Stimulated activated CD4-positive, alpha-beta T cell treated with anti-CD3 and anti-CD28 coated beads, Interleukin-1b, Interleukin-23, amount 100 ng/mL, for 4 hours (primary cell): Measurements from ENCODE around the gene JMJD6.
"Not testable (repeated sequence)": the region's sequence is repeated elsewhere in the genome, so short reads cannot be mapped to it uniquely, and the experiment has no call there.

Experiments used
- DNase-seq, 2 donors: peaks; one replicate each; pipeline ENCODE4 v3.0.0-alpha.2; 2020; ENCODE audit warnings: low read depth in 2 of 2

Gene JMJD6

DNA sequence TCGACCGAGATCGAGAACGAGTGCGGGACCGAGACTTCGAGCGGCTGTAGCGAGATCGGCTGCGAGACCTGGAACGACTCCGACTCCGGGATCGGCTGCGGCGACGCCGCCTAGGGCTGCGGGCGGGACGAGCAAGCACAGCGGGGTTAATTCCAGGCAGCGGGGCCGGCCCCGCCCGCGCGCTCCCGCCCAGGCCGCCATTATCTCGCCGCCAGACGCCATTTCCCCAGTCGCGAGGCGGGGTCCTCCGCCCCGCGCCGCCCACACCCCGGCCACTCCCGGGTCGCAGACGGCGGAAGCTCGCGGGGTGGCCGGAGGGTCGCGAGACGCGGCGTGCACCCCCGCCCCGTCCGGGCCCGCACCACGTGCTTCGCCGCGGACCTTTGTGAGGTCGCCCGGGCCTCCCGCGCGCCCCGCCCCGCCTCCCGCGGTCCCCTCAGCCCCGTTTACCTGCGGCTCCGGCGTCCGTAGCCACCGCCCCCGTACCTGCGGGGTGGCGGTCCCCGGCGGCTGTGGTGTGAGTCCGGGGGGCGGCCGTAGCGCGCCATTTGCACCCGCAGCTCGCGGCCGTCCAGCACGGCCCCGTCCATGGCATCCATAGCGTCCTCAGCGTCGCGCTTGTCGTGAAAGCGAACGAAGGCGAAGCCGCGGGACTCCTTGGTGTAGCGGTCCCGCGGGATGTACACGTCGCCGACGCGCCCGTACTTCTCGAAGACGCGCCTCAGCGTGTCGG lies 10.1 kb upstream of the JMJD6 start:
- peak; percentile 54 to 62 for DNase-seq

DNA sequence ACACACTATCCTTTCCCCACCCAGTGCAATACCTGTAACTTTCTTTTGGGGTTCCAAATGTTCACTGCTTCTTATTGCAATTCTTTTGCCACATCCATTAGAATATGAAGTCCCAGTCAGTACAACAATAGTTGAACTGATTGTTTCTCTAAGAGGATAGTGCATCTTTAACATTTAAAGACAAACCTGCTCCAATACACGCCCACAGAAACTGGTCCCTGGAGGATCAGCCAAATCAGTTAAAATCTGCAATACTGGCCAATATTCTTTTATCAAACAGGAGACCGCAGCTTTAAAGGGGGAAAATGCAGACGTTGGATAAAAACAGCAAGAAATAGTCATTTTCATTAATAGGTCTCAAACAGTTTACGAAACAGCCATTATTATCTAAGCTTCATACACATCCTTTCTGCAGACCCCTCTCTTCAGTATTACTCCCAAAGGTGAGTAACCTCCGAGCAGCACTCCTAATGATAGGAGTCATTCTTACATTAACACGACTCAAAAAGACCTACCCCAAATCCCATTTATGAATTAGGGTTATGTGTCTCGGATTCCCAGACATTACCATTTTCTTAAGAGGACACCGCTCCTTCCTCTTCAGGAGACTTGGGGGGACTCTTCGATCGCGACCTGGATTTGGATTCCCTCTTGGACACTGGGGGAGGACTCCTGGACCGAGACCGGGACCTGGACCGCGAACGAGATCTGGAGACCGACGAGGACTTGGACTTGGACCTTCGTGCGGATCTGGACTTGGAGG lies 9.4 kb upstream of the JMJD6 start:
- DNase-seq = no peak

DNA sequence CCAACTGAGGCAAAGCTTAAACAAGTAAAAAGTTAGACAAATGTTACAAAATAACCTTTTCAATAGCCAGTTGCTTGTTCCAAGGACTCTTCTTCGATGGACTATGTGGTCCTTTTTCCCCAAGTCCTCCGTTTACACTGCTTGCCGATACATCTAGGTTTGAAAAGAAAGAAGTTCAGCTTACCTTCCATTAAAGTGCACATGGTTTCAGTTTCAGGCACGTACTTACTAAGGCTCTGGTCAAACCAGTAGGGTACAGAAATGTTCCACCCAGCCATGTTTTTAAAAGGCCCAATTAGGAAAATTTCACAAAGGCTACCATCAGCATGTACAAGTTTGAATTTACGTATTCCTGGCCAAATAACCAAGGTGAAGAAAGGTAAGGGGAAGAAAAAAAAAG lies 8.6 kb upstream of the JMJD6 start:
- DNase-seq = no peak

DNA sequence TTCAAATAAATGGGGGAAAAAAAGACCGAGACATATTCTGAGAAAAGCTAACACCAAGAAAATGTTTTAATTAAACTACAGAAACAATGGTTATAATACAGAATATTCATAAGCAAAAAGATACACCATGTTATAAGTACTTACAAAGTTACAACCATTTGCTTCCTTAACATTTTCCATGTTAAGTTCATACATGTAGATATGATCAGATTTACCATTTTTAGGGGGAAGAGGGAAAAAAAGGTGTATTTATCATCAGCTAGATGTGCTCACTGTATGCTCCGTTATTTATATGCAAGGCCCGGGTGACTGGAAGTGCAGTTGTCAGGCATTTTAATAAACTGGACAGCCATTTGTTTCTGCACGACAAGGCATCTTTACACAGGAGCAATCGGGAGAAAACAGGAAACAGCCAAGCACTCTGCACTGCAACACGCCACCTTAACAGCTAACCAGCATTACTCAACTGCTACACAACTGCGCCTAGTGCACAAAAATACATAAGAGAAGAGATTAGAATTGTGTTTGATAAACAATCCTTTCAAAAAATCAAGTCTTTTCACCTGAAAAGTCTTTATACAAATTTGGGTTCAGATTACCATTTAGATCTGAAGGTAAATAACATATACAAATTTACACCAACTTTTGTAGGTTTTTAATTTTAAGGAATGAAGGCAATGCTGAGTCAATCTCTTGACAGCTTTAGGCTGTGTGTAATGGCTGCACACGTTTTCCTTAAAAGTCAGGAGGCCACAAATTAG lies 7.9 kb upstream of the JMJD6 start:
- no peak for DNase-seq

DNA sequence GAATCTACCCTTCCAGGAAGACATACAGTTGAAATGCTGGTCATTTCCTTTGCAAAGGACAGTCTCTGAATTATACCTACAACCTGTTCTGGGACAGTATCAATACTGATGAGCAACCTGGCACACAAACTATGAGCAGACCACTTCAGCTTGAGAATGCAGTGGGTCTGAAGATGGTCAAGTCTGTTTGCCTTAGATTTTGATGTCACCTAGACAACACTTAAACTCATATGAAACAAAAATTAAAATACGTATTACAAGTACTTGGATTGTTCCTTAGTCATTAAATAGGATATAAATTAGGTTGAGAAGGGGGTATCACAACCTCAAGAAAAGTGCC lies 7.2 kb upstream of the JMJD6 start:
- no peak for DNase-seq

DNA sequence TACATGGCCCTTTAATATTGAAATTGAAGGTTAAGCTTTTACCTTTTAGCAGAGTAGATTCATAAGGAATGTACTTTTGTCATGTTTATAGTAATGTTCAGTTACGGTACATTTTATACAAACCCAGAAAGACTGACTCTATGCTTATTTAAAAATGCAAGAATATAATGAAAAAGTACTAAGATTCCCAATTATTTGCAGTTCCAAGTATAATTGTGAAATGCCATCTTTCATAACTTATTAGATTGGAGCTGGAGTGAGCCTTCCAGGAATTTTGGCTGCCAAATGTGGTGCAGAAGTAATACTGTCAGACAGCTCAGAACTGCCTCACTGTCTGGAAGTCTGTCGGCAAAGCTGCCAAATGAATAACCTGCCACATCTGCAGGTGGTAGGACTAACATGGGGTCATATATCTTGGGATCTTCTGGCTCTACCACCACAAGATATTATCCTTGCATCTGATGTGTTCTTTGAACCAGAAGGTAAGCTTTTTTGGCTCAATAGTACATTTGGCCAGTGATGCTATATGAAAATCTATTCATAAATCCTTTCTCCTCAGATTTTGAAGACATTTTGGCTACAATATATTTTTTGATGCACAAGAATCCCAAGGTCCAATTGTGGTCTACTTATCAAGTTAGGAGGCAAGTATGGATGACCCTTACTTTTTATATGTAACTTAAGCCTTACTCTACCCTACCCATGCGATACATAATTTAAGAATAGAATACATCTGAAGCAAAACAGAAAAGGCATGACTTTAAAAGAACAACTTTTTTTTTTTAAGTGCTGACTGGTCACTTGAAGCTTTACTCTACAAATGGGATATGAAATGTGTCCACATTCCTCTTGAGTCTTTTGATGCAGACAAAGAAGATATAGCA lies 6.6 kb upstream of the JMJD6 start:
- no peak for DNase-seq

DNA sequence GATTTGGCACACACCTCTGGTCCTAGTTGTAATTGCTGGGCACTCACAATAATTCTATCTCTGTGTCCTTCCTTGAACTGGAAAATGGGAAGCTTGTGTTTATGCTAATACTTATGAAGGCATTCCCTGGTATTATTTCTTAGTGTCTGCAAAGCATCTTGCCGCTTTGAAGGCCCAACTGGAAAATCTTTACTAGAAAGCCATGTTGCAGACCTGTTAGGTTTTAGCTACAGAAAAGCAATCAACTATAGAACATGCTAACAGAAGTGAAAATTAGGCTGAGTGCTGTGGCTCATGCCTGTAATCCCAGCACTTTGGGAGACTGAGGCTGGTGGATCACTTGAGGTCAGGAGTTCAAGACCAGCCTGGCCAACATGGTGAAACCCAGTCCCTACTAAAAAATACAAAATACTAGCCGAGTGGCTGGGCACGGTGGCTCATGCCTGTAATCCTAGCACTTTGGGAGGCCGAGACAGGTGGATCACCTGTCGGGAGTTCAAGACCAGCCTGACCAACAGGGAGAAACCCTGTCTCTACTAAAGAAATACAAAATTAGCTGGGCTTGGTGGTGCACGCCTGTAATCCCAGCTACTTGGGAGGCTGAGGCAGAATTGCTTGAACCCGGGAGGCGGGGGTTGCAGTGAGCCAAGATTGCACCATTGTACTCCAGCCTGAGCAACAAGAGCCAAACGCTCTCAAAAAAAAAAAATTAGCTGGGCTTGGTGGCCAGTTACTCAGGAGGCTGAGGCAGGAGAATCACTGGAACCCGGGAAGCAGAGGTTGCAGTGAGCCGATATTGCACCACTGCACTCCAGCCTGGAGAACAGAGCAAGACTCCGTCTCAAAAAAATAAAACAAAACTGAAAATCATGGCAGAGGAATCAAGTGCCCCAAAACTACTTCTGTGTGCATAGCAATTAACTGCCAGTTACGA lies 5.7 kb upstream of the JMJD6 start:
- DNase-seq = not testable (repeated sequence)

DNA sequence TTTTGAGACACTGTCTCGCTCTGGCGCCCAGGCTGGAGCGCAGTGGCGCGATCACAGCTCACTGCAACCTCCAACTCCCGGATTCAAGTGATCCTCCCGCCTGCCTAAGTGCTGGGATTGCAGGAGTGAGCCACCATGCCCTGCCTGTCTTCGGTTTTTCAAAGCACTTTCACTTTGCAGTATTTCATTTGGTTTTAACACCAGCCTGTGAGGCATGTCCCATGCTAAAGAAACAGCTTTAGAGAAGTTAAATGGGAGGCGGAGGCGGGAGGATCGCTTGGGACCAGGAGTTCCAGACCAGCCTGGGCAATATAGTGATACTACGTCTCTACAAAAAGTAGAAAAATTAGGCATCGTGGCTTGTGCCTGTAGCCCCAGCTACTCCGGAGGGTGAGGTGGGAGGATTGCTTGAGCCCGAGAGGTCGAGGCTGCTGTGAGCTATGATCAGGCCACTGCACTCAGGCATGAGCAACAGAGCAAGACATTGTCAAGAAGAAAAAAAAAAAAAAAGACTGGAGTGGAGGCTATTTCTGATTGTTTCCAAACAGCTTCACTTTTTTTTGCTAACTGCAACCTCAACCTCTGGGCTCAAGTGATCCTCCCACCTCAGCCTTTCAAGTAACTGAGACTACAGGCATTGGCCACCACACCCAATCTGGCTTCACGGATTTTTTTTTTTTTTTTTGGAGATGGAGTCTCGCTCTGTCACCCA lies 1.5 kb upstream of the JMJD6 start:
- no peak for DNase-seq

DNA sequence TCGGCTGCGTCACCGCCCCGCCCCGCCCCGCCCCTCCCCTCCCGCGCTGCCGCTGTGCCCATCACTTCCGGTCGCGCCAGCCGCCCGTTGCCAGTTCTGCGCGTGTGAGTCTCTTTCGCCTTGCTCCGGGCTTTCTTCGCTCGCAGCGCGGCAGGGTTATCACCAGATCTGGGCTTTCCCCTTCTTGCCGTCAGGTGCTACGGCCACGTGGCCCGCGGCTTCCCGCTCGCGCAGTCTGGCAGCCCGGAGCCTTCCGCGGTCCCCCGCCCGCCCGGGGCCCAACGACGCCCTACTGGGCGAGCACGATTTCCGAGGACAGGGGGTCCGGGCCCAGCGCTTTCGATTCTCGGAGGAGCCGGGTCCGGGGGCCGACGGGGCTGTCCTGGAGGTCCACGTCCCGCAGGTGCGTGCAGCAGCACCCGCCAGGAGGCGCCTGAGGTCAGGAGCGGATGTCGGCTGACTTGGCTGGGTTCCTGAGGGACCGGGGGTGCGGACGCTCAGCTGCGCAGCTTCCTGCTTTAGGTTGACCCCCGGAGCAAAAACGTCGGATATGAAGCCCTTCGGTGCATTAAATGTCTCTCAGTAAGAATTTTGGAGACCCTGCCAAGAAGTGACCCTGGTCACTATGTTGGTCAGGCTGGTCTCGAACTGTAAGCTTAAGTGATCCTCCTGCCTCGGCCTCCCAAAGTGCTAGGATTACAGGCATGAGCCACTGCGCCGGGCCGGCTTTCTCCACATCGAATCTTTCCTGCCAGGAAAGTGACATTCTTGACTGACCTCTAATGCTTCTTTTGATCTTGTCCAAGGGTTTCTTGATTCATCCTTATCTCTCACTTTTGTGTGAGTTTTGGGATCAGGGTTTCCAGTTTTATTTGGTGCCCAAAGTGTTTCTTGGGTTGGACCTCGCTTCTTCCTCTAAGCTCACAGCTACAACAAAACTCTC lies 641 bp upstream of the JMJD6 start, which contains the start of gene METTL23:
Gene METTL23 (plus strand): TSS at position 64 of the 943 bp plus-strand sequence. CDS start 2,872 bp downstream, outside the sequence.
- DNase-seq = peak; percentile 64 to 72

DNA sequence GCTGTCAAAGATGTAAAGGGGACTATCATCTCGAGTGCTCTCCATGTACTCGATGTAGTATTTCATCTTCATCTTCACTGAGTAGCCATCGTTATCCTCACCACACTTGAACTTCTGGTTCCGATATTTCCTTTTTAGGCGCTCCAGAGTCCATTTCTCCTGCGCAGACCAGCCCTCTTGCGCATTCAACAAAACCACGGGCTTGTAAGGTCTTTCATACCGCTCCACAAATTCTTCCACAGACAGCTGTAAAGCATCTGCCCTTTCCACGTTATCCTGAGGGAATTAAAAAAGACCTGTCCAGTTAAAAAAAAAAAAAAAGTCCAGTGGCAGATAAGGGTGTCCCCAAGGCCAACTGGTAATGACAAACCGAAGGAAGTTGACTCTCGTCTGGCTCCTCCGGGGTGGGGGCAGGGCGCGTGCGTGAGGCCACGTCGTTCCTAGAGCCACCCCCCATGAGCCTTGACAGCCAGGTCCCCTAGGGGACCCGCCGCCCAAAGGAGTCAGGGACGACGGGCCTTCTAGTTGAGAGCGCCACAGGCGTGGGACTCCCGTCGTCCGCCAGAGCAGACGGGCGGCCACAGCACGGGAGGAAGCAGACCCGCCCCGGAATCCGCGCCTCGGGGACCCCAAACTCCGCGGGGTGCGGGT lies 701 bp downstream of the JMJD6 start:
- peak in 1 of 2 donors; percentile 69 for DNase-seq

DNA sequence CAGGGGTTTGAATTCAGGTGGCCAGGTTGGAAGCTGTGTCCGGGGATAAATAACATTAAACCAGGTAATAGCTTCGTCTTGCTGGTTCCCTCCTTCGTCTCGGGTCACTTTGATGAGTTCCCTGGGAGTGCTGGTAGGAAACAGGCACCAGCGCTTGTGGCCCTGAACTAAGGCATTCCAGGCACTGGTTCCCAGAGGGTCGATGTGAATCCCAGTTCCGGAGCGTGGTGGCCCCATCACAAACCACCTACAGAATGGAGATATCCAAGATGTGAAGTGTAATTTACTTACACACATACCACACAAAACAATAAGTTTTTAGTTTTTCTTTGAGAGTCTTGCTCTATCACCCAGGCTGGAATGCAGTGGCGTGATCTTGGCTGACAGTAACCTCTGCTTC lies 2.6 kb downstream of the JMJD6 start:
- no peak for DNase-seq

DNA sequence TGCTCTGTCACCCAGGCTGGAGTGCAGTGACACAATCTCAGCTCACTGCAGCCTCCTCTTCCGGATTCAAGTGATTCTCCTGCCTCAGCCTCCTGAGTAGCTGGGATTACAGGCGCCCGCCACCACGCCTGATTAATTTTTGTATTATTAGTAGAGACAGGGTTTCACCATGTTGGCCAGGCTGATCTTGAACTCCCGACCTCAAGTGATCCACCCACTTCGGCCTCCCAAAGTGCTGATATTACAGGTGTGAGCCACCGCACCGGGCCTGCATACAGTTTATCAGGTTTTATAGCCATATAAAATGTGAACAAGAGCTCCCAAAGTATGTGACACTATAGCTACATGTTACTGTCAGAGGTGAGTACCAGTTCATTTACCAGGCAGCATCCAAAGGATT lies 3.4 kb downstream of the JMJD6 start:
- not testable (repeated sequence) for DNase-seq

DNA sequence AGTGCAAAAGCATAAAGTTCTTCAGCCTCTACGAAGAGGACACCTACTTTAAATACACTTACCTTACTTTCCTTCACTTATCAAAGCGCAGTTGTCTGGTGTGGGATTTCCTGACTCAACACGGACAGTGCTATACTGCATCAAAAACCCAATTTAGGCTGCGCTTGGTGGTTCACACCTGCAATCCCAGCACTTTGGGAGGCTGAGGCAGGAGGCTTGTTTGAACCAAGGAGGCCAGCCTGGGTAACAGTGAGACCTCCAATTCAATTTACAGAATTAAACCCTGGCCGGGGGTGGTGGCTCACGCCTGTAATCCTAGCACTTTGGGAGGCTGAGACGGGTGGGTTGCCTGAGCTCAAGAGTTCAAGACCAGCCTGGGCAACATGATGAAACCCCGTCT lies 4.1 kb downstream of the JMJD6 start:
- no peak for DNase-seq

DNA sequence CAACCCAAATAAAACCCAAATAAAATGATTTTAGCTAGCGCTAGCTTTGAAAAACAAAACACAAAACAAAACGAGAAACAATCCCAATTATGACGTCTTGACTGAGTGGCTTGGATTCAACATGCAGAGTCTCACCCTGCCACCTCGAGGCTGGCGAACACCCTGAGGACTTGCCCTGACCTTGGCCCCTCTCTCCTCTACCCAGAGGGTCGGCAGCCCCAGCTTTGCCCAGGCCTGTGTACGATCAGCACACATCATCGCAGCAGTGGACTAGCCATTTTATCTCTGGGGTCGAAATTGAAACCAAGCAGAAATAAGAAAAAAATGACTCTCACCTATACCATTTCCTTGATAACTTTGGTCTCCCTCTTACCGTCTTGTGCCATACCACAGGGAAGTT lies 4.9 kb downstream of the JMJD6 start:
- DNase-seq = no peak

DNA sequence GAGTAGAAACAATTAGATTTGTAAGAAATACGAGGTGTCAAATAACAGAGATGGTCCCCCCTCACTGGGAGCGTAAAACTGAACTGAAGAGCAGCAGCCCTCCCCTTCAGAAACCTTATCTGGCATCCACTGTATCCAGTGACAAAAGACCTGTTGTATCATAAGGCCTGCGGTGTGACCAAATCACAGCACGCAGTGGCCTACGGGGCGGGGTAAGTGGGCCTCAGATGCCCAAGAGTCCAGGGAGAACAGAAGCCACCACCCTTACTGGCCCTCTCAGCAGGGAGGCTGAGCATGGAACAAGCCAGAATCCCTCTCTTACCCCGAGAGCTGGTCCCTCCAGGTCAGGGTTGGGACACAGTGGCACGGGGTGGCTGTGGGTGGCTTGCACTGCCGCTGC lies 5.5 kb downstream of the JMJD6 start:
- no peak for DNase-seq

DNA sequence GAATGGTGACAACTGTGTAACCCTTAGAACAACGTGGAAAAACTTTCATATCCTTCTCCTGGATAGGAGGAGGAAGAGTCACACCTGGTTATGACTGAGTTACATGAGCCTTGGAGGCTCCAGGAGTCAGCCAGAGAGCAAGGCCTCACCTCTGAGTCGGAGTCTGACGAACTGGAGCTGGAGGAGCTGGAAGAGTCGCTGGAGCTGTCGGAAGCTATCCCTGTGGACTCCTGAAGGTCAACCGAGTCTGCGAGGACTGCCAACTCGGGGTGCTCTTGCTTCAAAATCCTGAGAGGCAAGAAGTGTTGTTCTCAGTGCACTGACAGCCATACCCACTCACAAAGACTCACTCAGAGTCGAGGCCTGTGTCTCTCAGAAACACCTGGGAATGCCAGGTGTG lies 6.2 kb downstream of the JMJD6 start:
- no peak for DNase-seq

DNA sequence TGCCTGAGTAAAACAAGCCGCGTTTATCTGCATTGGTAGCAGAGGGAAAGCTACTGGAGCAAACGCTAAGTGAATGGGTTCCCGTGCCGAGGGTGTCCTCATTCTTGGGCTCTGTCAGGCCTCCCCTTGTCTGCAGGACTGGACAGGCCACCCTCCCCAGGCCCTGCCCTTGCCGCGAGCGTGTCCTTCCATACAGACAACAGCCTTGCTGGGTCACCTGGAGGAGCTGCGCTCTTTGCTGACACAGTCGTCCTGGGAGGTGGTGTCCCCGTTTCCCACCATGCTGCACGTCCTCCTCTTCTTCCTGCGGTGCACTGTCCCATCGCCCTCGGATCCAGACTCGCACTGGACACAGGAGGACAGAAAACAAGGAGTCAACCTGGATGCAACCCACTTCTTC lies 7.9 kb downstream of the JMJD6 start:
- DNase-seq = no peak

DNA sequence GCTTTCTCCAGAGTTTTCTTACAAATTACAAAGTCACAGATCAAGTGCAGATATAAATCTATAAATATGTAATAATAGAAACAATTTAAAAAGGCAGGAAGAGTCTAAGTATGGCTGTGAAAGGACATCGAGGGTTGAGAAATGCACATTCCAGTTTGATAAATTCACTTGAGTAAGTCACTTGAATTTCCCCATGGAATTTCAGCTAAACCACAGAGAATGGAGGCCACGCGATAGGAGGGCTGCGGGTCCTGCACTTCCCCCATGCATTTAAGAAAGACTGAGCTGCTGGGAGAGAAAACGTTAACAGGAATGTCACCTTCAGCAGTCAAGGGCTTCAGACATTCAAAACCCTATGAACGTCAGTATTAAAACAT lies 9.6 kb downstream of the JMJD6 start:
- no peak for DNase-seq
